ENCODE results near the gene COLEC12. TPM values are rescaled to one million over a fixed set of nuclear protein-coding genes. Genes with fewer than 3 reads are reported as not detected.

Gene COLEC12
- polyA plus RNA-seq, 1 donor (not counting 4 experiments of a cell fraction or from before 2014, with no cell fraction given), result not detected

- Histone ChIP-seq H3K4me3 (ENCODE audit: control insufficient read depth in 2 of 3, extremely low read depth in 1 of 3, insufficient read depth in 2 of 3, low read depth in 1 of 3, low read length in 3 of 3) (no peak overlapping the region), H2AFZ (ENCODE audit: control insufficient read depth, low read length) (no peak overlapping the region), H4K20me1 (ENCODE audit: control insufficient read depth, extremely low read depth, insufficient read depth, low read length) (no peaks in the 10 kb centered on the region), H3K36me3 (ENCODE audit: control insufficient read depth in 2 of 2, extremely low read depth in 1 of 2, insufficient read depth in 2 of 2, low read length in 2 of 2) (no peaks in the 10 kb centered on the region), H3K9me3 (ENCODE audit: control insufficient read depth, low read depth, low read length) (no peaks in the 10 kb centered on the region), H3K9me1 (ENCODE audit: control insufficient read depth, extremely low read depth, insufficient read depth, low read length) (no peaks in the 10 kb centered on the region), H3K79me2 (ENCODE audit: control insufficient read depth, insufficient read depth, low read length) (no peaks in the 10 kb centered on the region), H3K27ac (ENCODE audit: control insufficient read depth, insufficient read depth, low read length) (no peak overlapping the region), H3K9ac (ENCODE audit: control insufficient read depth, extremely low read depth, insufficient read depth, low read length) (no peak overlapping the region), H3K4me2 (ENCODE audit: control insufficient read depth, extremely low read depth, insufficient read depth, low read depth, low read length) (no peak overlapping the region), H3K27me3 (ENCODE audit: control insufficient read depth, extremely low read depth, insufficient read depth, low read length) (no peaks in the 10 kb centered on the region), H3K4me1 (ENCODE audit: control insufficient read depth, extremely low read depth, insufficient read depth, low read length) (no peaks in the 10 kb centered on the region)
- FAIRE-seq, result no peak
- no peak for DNase-seq (ENCODE audit: low read depth, low spot score)
- TF ChIP-seq CTCF (optimal IDR thresholded peaks at IDR 0.05 in 1 of 3, IDR thresholded peaks at IDR 0.05 in 1 of 3, conservative IDR thresholded peaks at IDR 0.05 in 1 of 3; ENCODE audit: extremely low read depth in 1 of 3, insufficient read depth in 2 of 3, low read length in 3 of 3) (no peak), EZH2 (IDR thresholded peaks at IDR 0.05; ENCODE audit: low read length) (no peak)
- dilution Hi-C loops (cut with MboI; ENCODE audit: extremely low pct_ligation_motif_present, low sequenced_read_pairs), result no loop called here
These were observed 168.5 kb downstream of the COLEC12 start for GRCh38 chr18:332007-332406.

- no peak overlapping the region for H3K4me3 ChIP-seq (ENCODE audit: control insufficient read depth in 2 of 3, extremely low read depth in 1 of 3, insufficient read depth in 2 of 3, low read depth in 1 of 3, low read length in 3 of 3)
- H4K20me1 ChIP-seq (ENCODE audit: control insufficient read depth, extremely low read depth, insufficient read depth, low read length), result no peaks in the 10 kb centered on the region
- no peak overlapping the region for H2AFZ ChIP-seq (ENCODE audit: control insufficient read depth, low read length)
- TF ChIP-seq EZH2 (IDR thresholded peaks at IDR 0.05; ENCODE audit: low read length), result no peak
- no peaks in the 10 kb centered on the region for H3K27me3 ChIP-seq (ENCODE audit: control insufficient read depth, extremely low read depth, insufficient read depth, low read length)
- H3K9me3 ChIP-seq (ENCODE audit: control insufficient read depth, low read depth, low read length), result no peaks in the 10 kb centered on the region
- dilution Hi-C loops (cut with MboI; ENCODE audit: extremely low pct_ligation_motif_present, low sequenced_read_pairs), result no loop called here
- no peaks in the 10 kb centered on the region for H3K9me1 ChIP-seq (ENCODE audit: control insufficient read depth, extremely low read depth, insufficient read depth, low read length)
- H3K27ac ChIP-seq (ENCODE audit: control insufficient read depth, insufficient read depth, low read length), result no peak overlapping the region
- no peak for DNase-seq (ENCODE audit: low read depth, low spot score)
- no peaks in the 10 kb centered on the region for H3K36me3 ChIP-seq (ENCODE audit: control insufficient read depth in 2 of 2, extremely low read depth in 1 of 2, insufficient read depth in 2 of 2, low read length in 2 of 2)
- no peak overlapping the region for H3K9ac ChIP-seq (ENCODE audit: control insufficient read depth, extremely low read depth, insufficient read depth, low read length)
- no peak for FAIRE-seq
- H3K79me2 ChIP-seq (ENCODE audit: control insufficient read depth, insufficient read depth, low read length), result no peaks in the 10 kb centered on the region
- H3K4me2 ChIP-seq (ENCODE audit: control insufficient read depth, extremely low read depth, insufficient read depth, low read depth, low read length), result no peak overlapping the region
- H3K4me1 ChIP-seq (ENCODE audit: control insufficient read depth, extremely low read depth, insufficient read depth, low read length), result no peaks in the 10 kb centered on the region
These were observed 169.2 kb downstream of the COLEC12 start for GRCh38 chr18:331221-331821.

- Histone ChIP-seq H3K9me1 (ENCODE audit: control insufficient read depth, extremely low read depth, insufficient read depth, low read length) (no peaks in the 10 kb centered on the region), H3K27me3 (ENCODE audit: control insufficient read depth, extremely low read depth, insufficient read depth, low read length) (no peaks in the 10 kb centered on the region)
- no peak for DNase-seq (ENCODE audit: low read depth, low spot score)
These were observed 171.6 kb downstream of the COLEC12 start for GRCh38 chr18:328928-329327.

More at GRCh38 chr18:328928-329327, 171.6 kb downstream of the COLEC12 start:
- no peak for FAIRE-seq
- TF ChIP-seq EZH2 (IDR thresholded peaks at IDR 0.05; ENCODE audit: low read length), result no peak
- H3K4me2 ChIP-seq (ENCODE audit: control insufficient read depth, extremely low read depth, insufficient read depth, low read depth, low read length), result no peak overlapping the region
- H3K9me3 ChIP-seq (ENCODE audit: control insufficient read depth, low read depth, low read length), result no peaks in the 10 kb centered on the region
- dilution Hi-C loops (cut with MboI; ENCODE audit: extremely low pct_ligation_motif_present, low sequenced_read_pairs), result no loop called here
- H3K4me1 ChIP-seq (ENCODE audit: control insufficient read depth, extremely low read depth, insufficient read depth, low read length), result no peaks in the 10 kb centered on the region
- H3K9ac ChIP-seq (ENCODE audit: control insufficient read depth, extremely low read depth, insufficient read depth, low read length), result no peak overlapping the region
- no peaks in the 10 kb centered on the region for H4K20me1 ChIP-seq (ENCODE audit: control insufficient read depth, extremely low read depth, insufficient read depth, low read length)
- H3K4me3 ChIP-seq (ENCODE audit: control insufficient read depth in 2 of 3, extremely low read depth in 1 of 3, insufficient read depth in 2 of 3, low read depth in 1 of 3, low read length in 3 of 3), result no peak overlapping the region
- H3K27ac ChIP-seq (ENCODE audit: control insufficient read depth, insufficient read depth, low read length), result no peak overlapping the region
- H3K79me2 ChIP-seq (ENCODE audit: control insufficient read depth, insufficient read depth, low read length), result no peaks in the 10 kb centered on the region
- H2AFZ ChIP-seq (ENCODE audit: control insufficient read depth, low read length), result no peak overlapping the region
- H3K36me3 ChIP-seq (ENCODE audit: control insufficient read depth in 2 of 2, extremely low read depth in 1 of 2, insufficient read depth in 2 of 2, low read length in 2 of 2), result no peaks in the 10 kb centered on the region

Data from keratinocyte (primary cell).